ENCODE data around the gene TMEM196.

Gene TMEM196

GRCh38 chr7:19772841-19773760 is at the start of gene TMEM196:
Gene TMEM196 (minus strand): TSS chr7:19773617. CDS start chr7:19772696, 921 bp downstream.
- DNase-seq, result no peak

GRCh38 chr7:19816128-19816527 is 42.7 kb upstream of the TMEM196 start:
- DNase-seq, result no peak

GRCh38 chr7:19815546-19815945 is 42.1 kb upstream of the TMEM196 start:
- DNase-seq, result no peak

- DNase-seq, result no peak
Measured at GRCh38 chr7:19814776-19815175, 41.4 kb upstream of the TMEM196 start.

GRCh38 chr7:19811386-19811785 is 38.0 kb upstream of the TMEM196 start:
- DNase-seq, result no peak

GRCh38 chr7:19798986-19799385 is 25.6 kb upstream of the TMEM196 start:
- no peak for DNase-seq

- DNase-seq, result no peak
Measured at GRCh38 chr7:19783541-19783940, 10.1 kb upstream of the TMEM196 start.

- no peak for DNase-seq
Measured at GRCh38 chr7:19776981-19777380, 3.6 kb upstream of the TMEM196 start.

- no peak for DNase-seq
Measured at GRCh38 chr7:19775578-19775977, 2.2 kb upstream of the TMEM196 start.

GRCh38 chr7:19772306-19772705 is 1.1 kb downstream of the TMEM196 start:
- no peak for DNase-seq

- DNase-seq, result no peak
Measured at GRCh38 chr7:19762631-19763030, 10.8 kb downstream of the TMEM196 start.

- no peak for DNase-seq
Measured at GRCh38 chr7:19754521-19755116, 18.8 kb downstream of the TMEM196 start.

GRCh38 chr7:19752020-19752419 is 21.4 kb downstream of the TMEM196 start:
- DNase-seq, result no peak

GRCh38 chr7:19749658-19750057 is 23.8 kb downstream of the TMEM196 start:
- DNase-seq, result no peak

GRCh38 chr7:19747740-19748339 is 25.6 kb downstream of the TMEM196 start:
- DNase-seq, result no peak

GRCh38 chr7:19744075-19744474 is 29.3 kb downstream of the TMEM196 start:
- no peak for DNase-seq

GRCh38 chr7:19728716-19729115 is 44.7 kb downstream of the TMEM196 start:
- no peak for DNase-seq

- no peak for DNase-seq
Measured at GRCh38 chr7:19725770-19726169, 47.6 kb downstream of the TMEM196 start.

GRCh38 chr7:19715499-19715898 is 57.9 kb downstream of the TMEM196 start:
- DNase-seq, result no peak

- DNase-seq, result peak in 1 of 2 donors; percentile 42
Measured at GRCh38 chr7:19713676-19714075, 59.7 kb downstream of the TMEM196 start.

- DNase-seq, result no peak
Measured at GRCh38 chr7:19709249-19709578, 64.2 kb downstream of the TMEM196 start.

- DNase-seq, result peak; percentile 91 to 92
Measured at GRCh38 chr7:19708397-19709248, 64.8 kb downstream of the TMEM196 start, which contains the start of gene POLR1F. Gene POLR1F (minus strand): TSS chr7:19709037. CDS start chr7:19709016, 21 bp downstream.

- no peak for DNase-seq
Measured at GRCh38 chr7:19707240-19707639, 66.2 kb downstream of the TMEM196 start.
